WTC11 (cell line): ENCODE data around the gene SIM1.

Source experiments
- CREB1 ChIP-seq: sonication (generic); formaldehyde crosslinking; IDR thresholded peaks from 2 replicates; pipeline ENCODE4 v1.8.0; 2023; ENCODE audit warnings: mild to moderate bottlenecking, missing genetic modification reagents
- FOXP1 ChIP-seq: sonication (generic); formaldehyde crosslinking; IDR thresholded peaks from 2 replicates; pipeline ENCODE4 v1.8.0; 2022; ENCODE audit warnings: missing genetic modification reagents, mild to moderate bottlenecking, moderate library complexity, borderline replicate concordance
- IRF2 ChIP-seq: sonication (generic); formaldehyde crosslinking; IDR thresholded peaks from 2 replicates; pipeline ENCODE4 v1.8.0; 2022; ENCODE audit warnings: low read depth, missing genetic modification reagents, borderline replicate concordance
- NFYB ChIP-seq: sonication (generic); formaldehyde crosslinking; conservative IDR thresholded peaks from 2 replicates; pipeline ENCODE4 v1.8.0; 2022; ENCODE audit warnings: low read depth, missing genetic modification reagents
- TF ChIP-seq, protein P1 (sequence below): fragments of 200-600 bp; IDR thresholded peaks from 2 replicates; pipeline ENCODE4 v1.8.0; 2022; ENCODE audit warnings: antibody characterized with exemption
- TF ChIP-seq, protein P2 (sequence below): sonication (generic); formaldehyde crosslinking; conservative IDR thresholded peaks from 2 replicates; pipeline ENCODE4 v1.8.1; 2023; ENCODE audit warnings: mild to moderate bottlenecking, low read depth, missing genetic modification reagents, moderate library complexity
- TF ChIP-seq, protein P3 (sequence below): fragments of 250-450 bp; sonication (Bioruptor Pico); IDR thresholded peaks from 2 replicates; pipeline ENCODE4 v1.9.0; 2021; ENCODE audit warnings: moderate library complexity, mild to moderate bottlenecking, inconsistent platforms, borderline replicate concordance

DNA sequence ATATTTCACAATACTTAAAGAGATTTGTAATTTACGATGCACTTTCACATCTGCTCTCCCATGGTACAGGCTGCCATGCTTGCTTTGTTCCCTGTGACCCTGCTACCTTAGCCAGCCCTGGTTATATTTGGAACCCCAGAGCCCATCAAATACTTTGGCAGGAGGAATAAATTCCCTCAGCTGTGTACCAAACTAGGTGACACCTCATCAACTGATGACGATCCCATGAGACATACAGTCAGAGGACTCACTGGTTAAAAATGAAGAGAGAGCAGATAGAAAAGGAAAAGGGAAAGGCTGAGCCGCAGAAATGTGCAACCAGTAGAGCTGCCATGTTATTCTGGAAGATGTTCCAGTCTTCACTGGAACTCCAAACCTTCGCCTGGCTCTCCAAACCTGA lies 120.0 kb downstream of the SIM1 start:
- TF ChIP-seq NFYB (CRISPR knock-in tag), result no peak
- TF ChIP-seq, protein P1, sequence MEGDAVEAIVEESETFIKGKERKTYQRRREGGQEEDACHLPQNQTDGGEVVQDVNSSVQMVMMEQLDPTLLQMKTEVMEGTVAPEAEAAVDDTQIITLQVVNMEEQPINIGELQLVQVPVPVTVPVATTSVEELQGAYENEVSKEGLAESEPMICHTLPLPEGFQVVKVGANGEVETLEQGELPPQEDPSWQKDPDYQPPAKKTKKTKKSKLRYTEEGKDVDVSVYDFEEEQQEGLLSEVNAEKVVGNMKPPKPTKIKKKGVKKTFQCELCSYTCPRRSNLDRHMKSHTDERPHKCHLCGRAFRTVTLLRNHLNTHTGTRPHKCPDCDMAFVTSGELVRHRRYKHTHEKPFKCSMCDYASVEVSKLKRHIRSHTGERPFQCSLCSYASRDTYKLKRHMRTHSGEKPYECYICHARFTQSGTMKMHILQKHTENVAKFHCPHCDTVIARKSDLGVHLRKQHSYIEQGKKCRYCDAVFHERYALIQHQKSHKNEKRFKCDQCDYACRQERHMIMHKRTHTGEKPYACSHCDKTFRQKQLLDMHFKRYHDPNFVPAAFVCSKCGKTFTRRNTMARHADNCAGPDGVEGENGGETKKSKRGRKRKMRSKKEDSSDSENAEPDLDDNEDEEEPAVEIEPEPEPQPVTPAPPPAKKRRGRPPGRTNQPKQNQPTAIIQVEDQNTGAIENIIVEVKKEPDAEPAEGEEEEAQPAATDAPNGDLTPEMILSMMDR, result no peak
- TF ChIP-seq, protein P2, sequence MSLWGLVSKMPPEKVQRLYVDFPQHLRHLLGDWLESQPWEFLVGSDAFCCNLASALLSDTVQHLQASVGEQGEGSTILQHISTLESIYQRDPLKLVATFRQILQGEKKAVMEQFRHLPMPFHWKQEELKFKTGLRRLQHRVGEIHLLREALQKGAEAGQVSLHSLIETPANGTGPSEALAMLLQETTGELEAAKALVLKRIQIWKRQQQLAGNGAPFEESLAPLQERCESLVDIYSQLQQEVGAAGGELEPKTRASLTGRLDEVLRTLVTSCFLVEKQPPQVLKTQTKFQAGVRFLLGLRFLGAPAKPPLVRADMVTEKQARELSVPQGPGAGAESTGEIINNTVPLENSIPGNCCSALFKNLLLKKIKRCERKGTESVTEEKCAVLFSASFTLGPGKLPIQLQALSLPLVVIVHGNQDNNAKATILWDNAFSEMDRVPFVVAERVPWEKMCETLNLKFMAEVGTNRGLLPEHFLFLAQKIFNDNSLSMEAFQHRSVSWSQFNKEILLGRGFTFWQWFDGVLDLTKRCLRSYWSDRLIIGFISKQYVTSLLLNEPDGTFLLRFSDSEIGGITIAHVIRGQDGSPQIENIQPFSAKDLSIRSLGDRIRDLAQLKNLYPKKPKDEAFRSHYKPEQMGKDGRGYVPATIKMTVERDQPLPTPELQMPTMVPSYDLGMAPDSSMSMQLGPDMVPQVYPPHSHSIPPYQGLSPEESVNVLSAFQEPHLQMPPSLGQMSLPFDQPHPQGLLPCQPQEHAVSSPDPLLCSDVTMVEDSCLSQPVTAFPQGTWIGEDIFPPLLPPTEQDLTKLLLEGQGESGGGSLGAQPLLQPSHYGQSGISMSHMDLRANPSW (CRISPR knock-in tag), result no peak
- TF ChIP-seq, protein P3, sequence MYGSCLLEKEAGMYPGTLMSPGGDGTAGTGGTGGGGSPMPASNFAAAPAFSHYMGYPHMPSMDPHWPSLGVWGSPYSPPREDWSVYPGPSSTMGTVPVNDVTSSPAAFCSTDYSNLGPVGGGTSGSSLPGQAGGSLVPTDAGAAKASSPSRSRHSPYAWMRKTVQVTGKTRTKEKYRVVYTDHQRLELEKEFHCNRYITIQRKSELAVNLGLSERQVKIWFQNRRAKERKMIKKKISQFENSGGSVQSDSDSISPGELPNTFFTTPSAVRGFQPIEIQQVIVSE (CRISPR knock-in tag), result no peak
- TF ChIP-seq FOXP1 (CRISPR knock-in tag), result no peak
- no peak for TF ChIP-seq CREB1 (CRISPR knock-in tag)
- TF ChIP-seq IRF2 (CRISPR knock-in tag), result no peak
